ENCODE measurements around the gene TTLL4. TPM values are rescaled to one million over a fixed set of nuclear protein-coding genes. Genes with fewer than 3 reads are reported as not detected.

TTLL4 gene
- total and polyA plus RNA-seq, 2 of the 8 experiments (the other 6 are each of a cell fraction or from before 2014, with no cell fraction given): 71.1 to 105 TPM

DNA sequence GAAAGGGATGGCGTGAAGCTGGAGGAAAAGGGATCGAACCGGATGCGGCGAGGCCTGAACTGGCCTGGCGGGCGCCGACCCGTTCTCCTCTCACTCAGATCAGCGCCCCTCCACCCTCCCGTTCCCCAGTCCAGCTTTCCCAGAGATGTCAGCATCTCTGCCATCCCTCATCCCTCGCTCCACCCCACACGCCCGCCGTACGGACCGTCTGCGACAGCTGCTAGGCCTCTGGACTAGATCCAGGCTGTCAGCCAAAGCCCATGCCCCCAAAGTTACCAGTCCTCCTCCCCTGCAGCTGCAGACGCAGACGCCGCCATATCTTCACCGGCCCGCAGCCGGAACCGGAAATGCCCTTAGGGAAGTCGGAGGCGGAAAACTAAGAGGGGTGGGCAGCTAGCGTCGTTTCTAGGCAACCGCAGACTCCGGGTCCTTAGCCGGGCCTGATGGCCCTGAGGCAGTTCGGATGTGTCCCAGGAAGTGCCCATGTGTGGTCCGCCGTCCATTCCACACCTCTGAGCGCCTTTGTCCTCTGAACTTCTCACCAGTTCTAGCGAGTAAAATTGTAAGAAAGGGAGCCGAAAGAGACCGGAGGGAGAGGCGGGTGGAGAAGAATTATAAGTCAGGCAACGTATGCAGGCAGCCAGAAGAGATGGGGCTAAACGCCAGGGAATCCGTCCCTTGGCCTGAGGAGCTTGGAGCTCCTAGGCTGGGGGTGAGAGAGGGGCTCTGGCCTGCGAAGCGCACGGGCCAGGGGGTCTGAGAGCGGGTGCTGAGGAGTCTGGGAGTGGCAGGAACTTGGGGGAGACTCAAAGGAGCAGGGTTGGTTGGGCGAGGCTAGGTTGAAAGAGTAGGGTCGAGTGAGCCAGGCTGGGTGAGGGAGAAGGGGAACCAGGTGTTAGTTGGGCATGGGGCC is 38.7 kb upstream of the TTLL4 start, which contains the start of the genes RNF25 and STK36 (continued):
- no peak for TF ChIP-seq CBX5 (IDR thresholded peaks at IDR 0.05; ENCODE audit: low read depth, low read length)
- 0 out of 2 replicates have a peak, but pooled peaks have one; percentile 11 for TF ChIP-seq CHD2 (IDR thresholded peaks at IDR 0.05; ENCODE audit: low read length)
- TF ChIP-seq ATF3 (IDR thresholded peaks at IDR 0.05; ENCODE audit: insufficient read depth, low read depth, low read length): no peak
- TF ChIP-seq TCF12 (IDR thresholded peaks at IDR 0.05; ENCODE audit: low read depth, low read length): no peak
- peak; percentile 62 for TF ChIP-seq KDM4A (IDR thresholded peaks at IDR 0.05; ENCODE audit: low read depth, low read length, severe bottlenecking)
- no peak for TF ChIP-seq CHD1 (IDR thresholded peaks at IDR 0.05; ENCODE audit: low read depth, low read length)
- no peak for TF ChIP-seq POU5F1 (IDR thresholded peaks at IDR 0.05; ENCODE audit: low read depth, low read length)
- TF ChIP-seq KDM1A (IDR thresholded peaks at IDR 0.05; ENCODE audit: borderline replicate concordance, low read length): no peak
- TF ChIP-seq YY1 (IDR thresholded peaks at IDR 0.05; ENCODE audit: low read depth, low read length): peak; percentile 90
- TF ChIP-seq CREB1 (IDR thresholded peaks at IDR 0.05): 0 out of 2 replicates have a peak, but pooled peaks have one; percentile 7
- TF ChIP-seq SP1 (IDR thresholded peaks at IDR 0.05; ENCODE audit: low read depth, low read length): no peak
- TF ChIP-seq TAF7 (optimal IDR thresholded peaks at IDR 0.05; ENCODE audit: borderline replicate concordance, low read depth, low read length): no peak

Data from H1 (cell line).